ENCODE data around the gene CELSR1.

Gene CELSR1

GRCh38 chr22:46346680-46347405, 190.6 kb downstream of the CELSR1 start:
- no peak for FAIRE-seq

DNA sequence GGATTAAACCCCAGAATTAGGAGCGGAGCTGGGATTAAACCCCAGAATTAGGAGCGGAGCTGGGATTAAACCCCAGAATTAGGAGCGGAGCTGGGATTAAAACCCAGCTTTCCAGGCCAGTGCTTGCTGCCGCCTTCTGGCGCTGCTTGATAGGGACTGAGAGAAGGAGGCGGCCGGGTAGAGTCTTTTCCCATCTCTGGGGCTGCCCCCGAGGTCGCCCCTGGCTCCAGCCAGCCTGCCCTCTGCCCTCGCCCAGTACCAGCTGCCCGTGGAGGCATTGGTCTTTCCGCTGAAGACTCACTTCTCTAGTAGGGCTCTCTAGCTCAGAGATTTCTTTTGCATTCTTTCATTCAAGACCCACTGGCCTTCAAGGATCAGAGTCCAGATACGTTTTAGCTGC, 196.7 kb downstream of the CELSR1 start:
- FAIRE-seq = no peak

DNA sequence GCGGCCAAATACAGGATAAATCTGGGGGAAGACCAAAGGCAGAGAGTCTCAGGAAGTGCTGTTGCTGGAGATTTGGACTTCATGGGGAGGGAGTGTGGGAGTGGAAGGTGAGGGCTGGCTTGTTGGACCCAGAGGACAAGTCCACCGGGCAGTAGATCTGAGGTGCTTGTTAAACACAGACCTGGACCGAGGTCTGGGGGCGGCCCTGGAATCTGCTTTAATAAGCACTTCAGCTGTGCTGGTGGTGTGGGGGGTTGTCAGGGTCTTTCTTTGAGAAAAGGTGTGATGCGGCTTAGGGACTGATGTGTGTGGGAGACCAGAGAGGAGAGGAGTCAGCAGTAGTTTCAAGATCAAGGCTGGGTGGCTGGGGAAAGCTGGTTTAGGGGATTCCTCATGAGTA, 197.5 kb downstream of the CELSR1 start:
- FAIRE-seq = no peak

- no peak for FAIRE-seq
Measured at GRCh38 chr22:46338636-46339035, 198.8 kb downstream of the CELSR1 start.

- FAIRE-seq = no peak
Measured at GRCh38 chr22:46337870-46338269, 199.6 kb downstream of the CELSR1 start.

GRCh38 chr22:46336119-46337078, 201.0 kb downstream of the CELSR1 start:
- FAIRE-seq = no peak

DNA sequence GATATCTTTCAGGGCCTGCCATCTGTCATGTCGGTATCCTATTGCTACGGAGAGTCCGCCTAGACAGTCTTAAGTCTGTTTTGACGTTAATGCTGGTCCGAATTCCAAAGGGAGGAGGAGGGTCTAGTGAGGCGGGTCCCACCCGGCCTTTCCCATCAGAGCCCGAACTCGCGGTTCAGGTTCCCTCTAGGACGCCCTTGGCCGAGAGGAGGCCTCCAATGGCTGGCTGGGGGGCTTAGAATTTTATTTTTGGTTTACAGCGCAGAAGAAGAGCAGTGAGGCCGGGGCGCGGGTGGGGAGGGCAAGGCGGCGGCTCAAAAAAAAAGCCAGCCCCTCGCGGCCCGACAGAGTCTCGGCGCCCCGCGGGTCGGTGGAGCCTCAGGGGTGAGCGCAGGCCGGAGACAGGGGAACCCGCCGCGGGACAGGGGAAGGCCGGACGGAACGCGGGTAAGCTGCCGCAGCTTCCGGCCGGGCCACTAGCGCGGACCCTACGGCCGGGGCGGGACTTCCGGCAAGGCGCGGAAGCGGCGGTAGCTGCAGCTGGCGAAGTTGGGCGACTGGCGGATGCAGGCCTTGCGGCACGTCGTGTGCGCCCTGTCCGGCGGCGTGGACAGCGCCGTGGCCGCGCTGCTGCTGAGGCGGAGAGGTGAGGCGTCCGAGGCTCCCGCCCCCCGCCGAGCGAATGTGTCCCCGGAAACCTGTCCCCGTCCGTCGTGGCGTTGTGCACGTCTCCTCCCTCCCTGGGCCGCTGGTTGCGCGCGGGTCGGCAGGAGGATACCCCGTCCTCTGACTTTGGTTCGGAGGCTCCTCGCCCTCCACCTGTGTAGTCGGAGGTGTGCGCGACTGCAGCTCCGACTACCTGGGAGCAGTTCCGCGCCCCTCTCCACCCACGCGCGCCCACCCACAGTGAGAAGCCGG, 202.0 kb downstream of the CELSR1 start, which contains the start of gene TRMU:
Gene TRMU, plus strand, starts transcription at position 514 of the 918 bp plus-strand sequence. Its CDS starts 51 bp downstream, at position 565.
- no peak for FAIRE-seq

GRCh38 chr22:46331496-46331895, 205.9 kb downstream of the CELSR1 start:
- no peak for FAIRE-seq

DNA sequence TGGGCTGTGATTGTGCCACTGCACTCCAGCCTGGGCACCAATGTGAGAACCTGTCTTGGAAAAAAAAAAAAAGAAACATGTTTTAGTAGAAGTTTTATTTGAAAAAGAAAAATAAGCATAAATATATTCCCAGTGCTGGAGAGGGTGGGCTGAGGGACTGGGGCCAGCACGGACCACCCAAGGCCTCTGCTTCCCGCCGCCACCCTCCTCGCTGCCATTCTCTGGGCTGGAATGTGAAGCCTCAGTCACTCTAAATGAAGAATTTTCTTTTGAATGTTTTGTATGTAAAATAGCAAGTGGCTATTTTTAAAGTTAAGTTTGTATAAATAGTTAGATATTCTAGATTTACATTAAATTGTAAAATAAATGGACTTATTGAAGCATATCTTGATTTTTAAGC, 207.0 kb downstream of the CELSR1 start:
- FAIRE-seq = no peak

DNA sequence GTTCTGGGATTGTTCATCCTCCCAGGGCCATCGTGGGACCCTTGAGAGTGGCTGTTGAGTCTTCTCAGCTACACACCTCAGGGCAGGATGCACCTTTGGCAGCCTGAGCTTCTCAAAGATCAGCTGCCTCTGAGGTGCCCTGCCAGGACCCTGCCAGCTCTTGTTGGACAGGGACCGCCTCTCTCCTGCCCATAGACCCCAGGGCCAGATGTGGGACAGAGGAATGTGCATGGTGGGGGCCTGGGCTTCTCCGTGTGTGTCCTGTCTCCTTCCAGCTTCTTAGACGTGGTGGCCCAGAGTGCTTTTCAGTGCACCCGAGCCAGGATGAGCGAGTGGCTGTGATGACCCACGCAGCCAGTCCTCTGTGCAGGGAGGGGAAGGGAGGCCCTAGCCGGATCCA, 207.8 kb downstream of the CELSR1 start:
- no peak for FAIRE-seq

- no peak for FAIRE-seq
Measured at GRCh38 chr22:46328797-46329196, 208.6 kb downstream of the CELSR1 start.

DNA sequence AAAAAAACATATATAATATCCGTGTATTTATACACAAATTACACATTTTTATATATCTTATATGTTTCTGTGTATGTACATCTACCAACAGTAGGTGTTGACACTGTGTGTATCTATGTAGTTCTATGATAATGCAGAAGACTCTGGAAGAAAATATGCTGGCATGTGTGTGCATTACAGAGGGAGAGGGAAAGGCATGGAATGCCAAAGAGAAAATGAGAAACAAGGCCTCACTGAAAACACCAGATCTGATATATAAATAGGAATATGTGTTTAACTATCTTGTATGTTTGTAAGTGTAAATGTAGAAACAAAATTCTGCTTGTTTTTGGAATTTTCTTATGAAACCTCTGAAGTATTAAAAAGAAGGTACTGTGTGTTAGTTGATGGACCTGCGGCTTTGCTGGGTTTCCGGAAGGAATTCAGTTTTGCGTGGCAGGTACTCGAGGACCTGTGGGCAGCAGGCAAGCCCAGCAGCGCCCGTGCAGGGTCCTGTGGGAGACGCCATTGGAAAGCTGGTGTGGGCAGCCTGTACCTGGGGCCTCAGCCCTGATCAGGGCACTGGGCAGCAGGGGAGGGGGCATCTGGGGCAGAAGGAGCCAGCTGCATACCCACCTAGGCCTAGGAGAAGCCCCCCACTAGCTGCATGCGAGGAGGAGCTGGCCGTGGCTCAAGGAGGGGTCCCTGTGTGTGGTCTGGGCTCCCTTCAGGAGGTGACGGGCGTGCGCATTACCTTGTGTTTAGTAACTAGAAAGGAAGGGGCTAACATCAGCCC, 209.5 kb downstream of the CELSR1 start:
- no peak for FAIRE-seq

DNA sequence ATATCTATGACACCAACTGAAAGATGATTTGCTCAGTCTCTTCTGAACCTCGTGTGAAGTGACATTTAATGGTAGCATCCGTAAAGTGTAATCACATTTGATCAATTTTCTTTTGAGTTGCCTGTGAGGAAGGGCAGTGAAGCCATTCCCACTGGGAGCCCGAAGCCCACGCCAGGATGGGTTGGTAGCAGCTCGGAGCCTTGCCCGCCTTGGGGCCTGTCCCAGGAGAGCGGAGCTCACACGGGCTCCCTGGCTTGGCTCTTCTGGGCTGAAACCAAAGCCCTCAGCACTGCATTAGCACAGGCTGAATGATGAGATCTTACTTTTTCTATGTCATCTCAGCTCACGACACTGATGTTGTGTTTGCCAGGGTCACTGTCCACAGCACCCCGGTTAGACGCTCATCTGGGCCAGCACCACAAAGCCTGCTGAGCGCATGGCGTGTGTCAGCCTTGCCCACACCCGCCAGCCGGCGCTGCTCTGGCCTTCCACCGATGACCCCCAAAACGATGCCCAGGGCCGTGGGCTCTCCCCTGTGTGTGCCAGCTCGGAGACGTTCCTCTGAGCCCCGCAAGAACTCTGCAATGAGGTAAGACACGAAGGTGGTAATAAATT, 211.2 kb downstream of the CELSR1 start:
- FAIRE-seq = no peak

GRCh38 chr22:46323162-46323561, 214.3 kb downstream of the CELSR1 start:
- no peak for FAIRE-seq

DNA sequence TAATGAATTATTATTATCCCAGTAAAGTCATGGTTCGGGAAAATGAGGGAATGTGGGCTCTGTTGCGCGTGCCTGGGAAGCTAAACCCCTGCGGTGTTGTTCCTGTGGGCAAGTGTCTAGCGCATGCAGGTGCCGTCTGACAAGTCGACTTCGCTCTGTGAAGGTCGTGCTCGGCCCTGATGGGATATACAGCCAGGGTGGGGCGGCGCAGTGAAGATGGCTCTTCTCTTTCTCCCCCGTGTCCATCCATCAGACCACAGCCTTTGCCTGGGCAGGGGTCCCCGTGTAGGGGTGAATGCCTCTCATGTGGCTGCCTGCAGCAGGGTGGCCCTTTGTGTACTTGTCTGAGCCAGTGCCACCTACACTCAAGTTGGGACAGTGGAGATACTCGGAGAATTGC, 214.7 kb downstream of the CELSR1 start:
- FAIRE-seq = no peak

DNA sequence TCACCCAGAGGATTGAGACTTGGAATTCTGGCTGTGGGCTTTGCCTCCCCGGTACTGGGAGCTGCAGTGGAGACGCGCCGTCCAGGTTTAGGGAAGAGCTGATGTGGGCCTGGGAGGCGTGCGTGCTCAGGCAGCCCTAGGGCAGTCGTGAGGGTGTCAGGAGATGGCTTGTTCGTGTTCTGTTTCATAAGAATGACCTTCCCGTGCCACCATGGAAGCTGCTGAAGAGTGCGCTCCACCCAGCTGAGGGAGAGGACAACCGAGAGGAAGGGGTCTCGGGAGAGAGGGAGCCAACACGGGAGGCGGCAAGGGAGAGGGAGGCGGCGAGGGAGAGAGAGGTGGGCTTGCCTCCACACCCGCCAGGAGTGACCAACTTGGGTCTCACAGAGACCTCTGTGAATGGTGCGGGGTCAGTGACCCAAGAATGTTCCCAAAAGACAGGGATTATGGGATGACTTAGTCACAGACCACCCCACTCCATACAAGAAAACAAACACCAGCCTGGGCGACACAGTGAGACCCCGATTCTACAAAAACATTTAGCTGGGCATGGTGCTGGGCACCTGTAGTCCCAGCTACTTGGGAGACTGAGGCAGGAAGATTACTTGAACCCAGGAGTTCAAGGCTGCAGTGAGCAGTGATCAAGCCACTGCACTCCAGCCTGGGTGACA, 216.6 kb downstream of the CELSR1 start:
- FAIRE-seq = no peak

DNA sequence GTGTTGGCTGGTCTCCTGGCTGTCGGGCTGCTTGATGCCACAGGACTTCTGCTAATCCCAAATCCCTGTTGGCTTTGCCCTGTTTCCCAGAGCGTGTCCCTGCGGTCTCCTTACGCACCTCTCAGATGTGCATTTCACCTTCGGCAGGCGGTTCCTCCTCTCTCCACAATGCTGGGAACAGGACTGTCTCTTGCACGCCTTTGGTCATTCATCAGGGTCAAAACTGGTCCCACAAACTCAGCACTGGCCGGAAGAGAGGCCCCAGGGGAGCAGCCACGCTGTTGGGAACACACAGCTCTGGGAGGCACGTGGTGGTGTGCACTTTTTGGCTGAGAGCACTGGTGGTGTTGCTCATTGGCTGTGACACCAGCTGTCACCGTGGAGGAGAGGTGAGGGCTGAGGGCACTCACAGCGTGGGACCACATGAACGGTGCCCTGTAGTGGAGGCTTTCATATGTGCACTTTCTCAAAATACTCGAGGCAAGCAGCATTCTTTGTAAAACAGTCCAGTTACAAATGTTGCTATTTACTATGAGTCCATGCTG, 217.2 kb downstream of the CELSR1 start:
- no peak for FAIRE-seq

GRCh38 chr22:46319319-46319718, 218.1 kb downstream of the CELSR1 start:
- no peak for FAIRE-seq

- FAIRE-seq = no peak
Measured at GRCh38 chr22:46318576-46318975, 218.8 kb downstream of the CELSR1 start.

DNA sequence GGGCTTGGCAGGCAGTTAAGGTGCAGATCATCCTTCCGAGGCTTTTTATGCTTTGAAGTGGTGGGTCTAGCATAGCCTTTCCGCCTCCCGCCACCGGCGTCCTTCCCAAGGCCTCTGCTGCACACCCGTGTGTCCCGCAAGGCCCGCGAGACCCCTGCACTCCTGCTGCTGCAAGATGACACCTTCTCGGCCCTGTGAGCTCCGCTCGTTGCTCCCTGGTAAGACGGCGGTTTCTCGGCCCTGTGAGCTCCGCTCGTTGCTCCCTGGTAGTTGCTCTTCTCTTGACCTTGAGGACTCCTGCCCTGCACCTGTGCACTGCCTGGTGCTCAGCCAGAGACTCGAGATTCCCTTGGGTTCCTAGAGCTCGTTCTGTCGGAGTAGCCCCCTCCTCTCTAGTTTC, 219.8 kb downstream of the CELSR1 start:
- no peak for FAIRE-seq

DNA sequence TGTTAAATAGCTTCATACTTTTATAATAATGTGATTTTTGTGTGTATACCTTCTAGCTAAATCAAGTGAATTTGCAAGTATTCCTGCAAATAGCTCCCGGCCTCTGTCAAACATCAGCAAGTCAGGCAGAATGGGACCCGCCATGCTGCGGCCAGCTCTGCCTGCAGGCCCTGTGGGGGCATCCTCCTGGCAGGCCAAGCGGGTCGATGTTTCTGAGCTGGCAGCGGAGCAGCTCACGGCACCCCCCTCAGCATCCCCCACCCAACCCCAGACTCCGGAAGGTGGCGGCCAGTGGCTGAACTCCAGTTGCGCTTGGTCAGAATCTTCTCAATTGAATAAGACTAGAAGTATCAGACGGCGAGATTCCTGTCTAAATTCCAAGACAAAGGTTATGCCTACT, 221.4 kb downstream of the CELSR1 start:
- no peak for FAIRE-seq

All from colon (tissue), 2 donors.